ENCODE data around the gene KLHDC7B. TPM values are rescaled to one million over a fixed set of nuclear protein-coding genes. Genes with fewer than 3 reads are reported as not detected.
A peak's percentile ranks its signal among the peaks of the same experiment; 100 is the strongest.

KLHDC7B gene
- total and polyA plus RNA-seq, 2 of the 13 experiments (the other 11 are each of a cell fraction or from before 2014, with no cell fraction given) = 0.11 TPM; not detected in 1

DNA sequence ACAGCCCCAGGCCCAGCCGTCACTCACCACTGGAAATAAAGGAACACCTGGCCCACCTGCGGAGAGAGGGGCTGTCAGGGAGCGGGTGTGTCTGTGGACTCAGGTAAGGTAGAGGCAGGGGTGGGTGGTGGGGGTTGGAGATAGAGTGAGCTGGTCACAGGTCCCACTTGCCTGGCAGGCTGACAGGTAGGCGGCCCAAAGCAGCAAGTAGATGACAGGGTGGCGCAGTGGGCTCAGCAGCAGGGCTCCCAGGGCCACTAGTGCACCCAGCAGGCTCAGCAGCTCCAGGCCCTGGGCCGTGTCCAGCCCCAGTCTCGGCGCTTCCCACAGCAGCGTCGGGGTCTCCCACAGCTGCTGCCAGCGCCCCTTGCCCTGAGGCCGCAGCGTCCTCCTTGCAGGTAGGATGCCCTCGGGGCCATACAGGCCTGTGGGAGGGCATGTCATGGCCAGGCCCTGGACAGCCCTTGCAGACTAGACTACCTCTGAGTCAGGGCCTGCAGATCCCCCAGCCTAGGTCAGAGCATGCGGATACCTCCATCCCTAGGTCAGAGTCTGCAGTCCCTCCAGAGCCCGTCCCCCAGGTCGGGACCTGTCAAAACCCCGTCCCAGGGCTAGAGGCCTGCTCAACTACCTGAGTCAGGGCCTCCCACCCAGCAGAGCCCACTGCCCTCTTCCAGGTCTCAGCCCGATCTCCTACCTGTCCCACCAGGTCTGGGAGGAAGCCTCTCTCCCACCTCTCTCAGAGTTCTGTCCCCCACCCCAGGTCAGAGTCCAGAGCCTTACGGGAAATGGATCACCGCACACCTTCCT lies 38.9 kb upstream of the KLHDC7B start (continued):
- TF ChIP-seq ZNF781 (CRISPR knock-in tag; IDR thresholded peaks at IDR 0.05; ENCODE audit: borderline replicate concordance, not compliant biosample characterization) (peak; percentile 53), ZNF556 (CRISPR knock-in tag; IDR thresholded peaks at IDR 0.05; ENCODE audit: borderline replicate concordance) (no peak), SRY (CRISPR knock-in tag; IDR thresholded peaks at IDR 0.05) (peak; percentile 49; the same call in 1 of the 2 replicates), ZSCAN21 (CRISPR knock-in tag; IDR thresholded peaks at IDR 0.05; ENCODE audit: borderline replicate concordance) (0 out of 2 replicates have a peak, but pooled peaks have one; percentile 9), ZNF232 (CRISPR knock-in tag; IDR thresholded peaks at IDR 0.05; ENCODE audit: borderline replicate concordance) (no peak), NR2C2 (CRISPR knock-in tag; IDR thresholded peaks at IDR 0.05; ENCODE audit: borderline replicate concordance) (0 out of 2 replicates have a peak, but pooled peaks have one; percentile 14), XRCC5 (optimal IDR thresholded peaks at IDR 0.05; ENCODE audit: low read length) (peak; percentile 36), DZIP1 (CRISPR knock-in tag; IDR thresholded peaks at IDR 0.05) (0 out of 2 replicates have a peak, but pooled peaks have one; percentile 58), THAP9 (CRISPR knock-in tag; IDR thresholded peaks at IDR 0.05; ENCODE audit: borderline replicate concordance) (peak; percentile 67; the same call in 1 of the 2 replicates), ZNF207 (IDR thresholded peaks at IDR 0.05; ENCODE audit: borderline replicate concordance) (no peak)
